GM21367 (cell line): ENCODE results near the gene RNASET2.

Experiments used
- ATAC-seq: cut with Tn5 transposase; IDR thresholded peaks from one replicate; pipeline ENCODE4 v1.9.1; 2021; ENCODE audit not compliant: unreplicated experiment

The RNASET2 gene, protein sequence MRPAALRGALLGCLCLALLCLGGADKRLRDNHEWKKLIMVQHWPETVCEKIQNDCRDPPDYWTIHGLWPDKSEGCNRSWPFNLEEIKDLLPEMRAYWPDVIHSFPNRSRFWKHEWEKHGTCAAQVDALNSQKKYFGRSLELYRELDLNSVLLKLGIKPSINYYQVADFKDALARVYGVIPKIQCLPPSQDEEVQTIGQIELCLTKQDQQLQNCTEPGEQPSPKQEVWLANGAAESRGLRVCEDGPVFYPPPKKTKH

GRCh38 chr6:166956444-166957086 lies at the start of gene RNASET2:
RNASET2 (minus strand) TSS chr6:166956550; CDS start chr6:166956182, 368 bp downstream.
- ATAC-seq: peak; percentile 50

GRCh38 chr6:167005350-167006159 lies 49.2 kb upstream of the RNASET2 start:
- no peak for ATAC-seq

GRCh38 chr6:167000759-167001158 lies 44.4 kb upstream of the RNASET2 start:
- ATAC-seq: no peak

DNA sequence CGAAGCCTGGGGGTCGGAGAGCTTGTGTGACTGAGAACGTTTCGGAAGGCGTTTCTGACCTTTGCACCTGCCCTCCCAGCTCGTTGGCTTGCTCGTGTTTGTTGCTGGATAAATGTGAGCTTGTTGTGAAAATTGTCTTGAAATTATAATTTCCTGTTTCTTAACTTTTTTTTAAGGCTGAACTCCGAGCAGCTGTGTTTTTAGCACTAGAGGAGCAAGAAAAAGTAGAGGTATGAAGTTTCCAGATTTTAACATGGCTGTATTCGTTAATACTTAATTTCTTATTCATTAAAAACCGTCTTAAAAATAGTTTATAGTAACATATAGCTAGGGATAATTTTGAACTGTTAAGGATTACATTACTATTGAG lies 43.5 kb upstream of the RNASET2 start:
- no peak for ATAC-seq

- peak; percentile 89 for ATAC-seq
Observed at GRCh38 chr6:166999145-166999883, 43.0 kb upstream of the RNASET2 start, which contains the start of gene CEP43. CEP43 (plus strand) TSS chr6:166999397; CDS start chr6:166999413, 16 bp downstream.

- peak; percentile 2 for ATAC-seq
Observed at GRCh38 chr6:166998256-166999144, 42.1 kb upstream of the RNASET2 start.

DNA sequence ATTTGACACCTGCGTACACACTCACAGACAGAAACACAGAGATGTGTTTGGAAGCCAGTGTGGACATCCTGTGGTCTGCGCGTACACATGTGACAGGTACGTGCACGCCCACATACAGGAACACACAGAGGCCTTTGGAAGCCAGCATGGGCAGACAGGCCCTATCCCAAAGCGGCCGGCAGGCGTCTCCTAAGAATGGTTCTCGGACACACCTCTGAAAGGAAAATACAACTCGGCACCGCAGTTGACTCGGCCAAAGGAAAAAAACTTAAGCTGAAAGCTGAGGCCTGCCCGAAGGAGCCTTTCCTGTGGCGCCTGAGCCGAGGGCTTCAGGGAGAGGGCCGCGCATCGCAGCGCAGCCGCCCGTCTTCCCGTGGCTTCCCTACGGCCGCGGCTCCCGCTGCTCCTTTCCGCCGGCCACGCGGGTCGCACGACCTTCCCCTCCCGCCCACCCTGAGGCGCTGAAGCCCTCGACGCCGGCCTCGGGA lies 41.5 kb upstream of the RNASET2 start:
- no peak for ATAC-seq

DNA sequence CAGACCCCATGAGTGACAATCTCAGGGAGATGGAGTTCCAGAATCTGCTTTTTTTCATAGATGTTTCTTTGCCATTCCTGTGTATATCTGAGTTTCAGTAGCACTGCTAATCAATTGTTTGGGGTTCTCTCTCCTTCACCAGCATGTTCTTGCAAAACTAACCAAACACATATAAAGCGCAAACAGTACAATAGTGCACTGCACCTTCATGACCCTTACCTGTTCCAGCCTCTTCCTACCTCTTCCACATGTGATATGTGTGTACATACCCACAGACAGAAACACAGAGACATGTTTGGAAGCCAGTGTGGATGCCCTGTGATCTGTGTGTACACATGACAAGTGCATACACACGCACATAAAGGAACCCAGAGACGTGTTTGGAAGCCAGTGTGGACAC lies 41.0 kb upstream of the RNASET2 start:
- no peak for ATAC-seq

DNA sequence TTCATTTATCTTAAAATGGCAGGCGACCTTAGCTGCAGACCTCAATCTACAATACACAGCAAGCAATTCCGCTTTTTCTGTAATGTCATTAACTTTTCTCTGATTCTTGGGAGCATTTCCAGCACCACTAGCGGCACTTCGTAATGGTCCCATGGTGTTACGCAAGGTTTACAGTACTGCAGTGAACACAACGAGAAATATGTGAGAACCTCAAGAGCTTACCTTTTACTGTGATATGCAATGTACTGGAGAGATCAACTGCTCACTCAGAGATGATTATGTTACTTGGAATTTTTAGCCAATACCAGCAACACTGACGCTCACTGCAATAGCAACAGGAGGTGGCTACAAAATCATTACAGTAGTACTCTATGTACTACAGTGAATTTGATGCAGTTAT lies 40.1 kb upstream of the RNASET2 start:
- no peak for ATAC-seq

DNA sequence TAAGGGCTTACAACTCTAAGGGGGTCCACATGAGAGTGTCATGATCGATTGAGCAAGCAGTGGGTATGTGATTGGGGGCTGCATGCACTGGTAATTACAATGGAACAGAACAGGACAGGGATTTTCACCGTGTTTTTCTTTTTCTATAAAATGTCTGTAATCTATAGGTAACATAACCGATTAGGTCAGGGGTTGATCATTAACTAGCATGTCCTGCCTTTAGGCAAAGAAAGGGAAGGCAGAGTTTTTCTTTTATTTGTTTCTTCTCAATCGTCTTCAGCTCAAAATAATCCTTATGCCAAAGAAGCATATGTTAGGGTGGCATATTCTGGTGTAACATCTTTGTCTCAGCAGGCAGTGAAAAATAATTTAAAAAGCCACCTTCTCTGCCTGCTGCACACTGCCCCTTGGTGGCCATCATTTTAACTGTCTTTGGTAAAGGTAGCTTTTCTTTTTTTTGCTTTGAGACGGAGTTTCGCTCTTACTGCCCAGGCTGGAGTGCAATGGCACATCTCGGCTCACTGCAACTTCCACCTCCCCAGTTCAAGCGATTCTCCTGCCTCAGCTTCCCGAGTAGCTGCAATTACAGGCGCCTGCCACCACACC lies 33.2 kb upstream of the RNASET2 start:
- peak; percentile 55 for ATAC-seq

- ATAC-seq: no peak
Observed at GRCh38 chr6:166988674-166989201, 32.4 kb upstream of the RNASET2 start.

DNA sequence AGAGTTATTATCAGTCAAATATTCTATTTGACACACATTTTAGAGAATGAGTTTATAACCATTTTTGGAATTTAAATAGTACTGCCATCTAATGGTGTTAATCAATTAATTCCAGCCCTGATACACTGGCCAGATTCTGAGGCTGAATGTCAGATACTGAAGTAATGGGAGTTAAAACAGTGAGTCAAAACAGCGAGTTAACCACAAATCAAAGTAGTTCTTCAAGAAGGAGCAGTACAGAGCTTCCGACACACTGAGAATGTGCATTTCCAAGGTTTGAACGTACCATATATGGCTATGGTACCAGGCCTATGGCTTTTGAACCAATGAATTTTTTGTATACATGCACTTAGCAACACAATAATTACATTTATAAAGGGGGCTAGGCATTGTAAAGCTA lies 31.6 kb upstream of the RNASET2 start:
- no peak for ATAC-seq

DNA sequence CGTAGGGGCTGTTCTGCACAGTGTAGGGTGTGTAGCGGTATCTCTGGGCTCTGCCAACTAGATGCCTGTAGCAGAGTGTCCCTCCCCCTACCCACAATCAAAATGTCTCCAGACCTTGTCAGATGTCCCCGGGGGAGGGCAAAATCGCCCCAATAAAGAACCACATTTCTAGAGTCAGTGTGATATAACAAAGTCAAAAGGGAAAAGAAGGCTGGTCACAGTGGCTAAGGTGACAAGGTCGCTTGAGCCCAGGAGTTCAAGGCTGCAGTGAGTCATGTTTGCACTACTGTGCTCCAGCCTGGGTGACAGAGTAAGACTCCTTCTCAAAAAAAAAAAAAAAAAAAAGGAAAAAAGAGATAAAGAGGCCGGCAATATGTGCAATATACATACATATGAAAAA lies 31.1 kb upstream of the RNASET2 start:
- no peak for ATAC-seq

DNA sequence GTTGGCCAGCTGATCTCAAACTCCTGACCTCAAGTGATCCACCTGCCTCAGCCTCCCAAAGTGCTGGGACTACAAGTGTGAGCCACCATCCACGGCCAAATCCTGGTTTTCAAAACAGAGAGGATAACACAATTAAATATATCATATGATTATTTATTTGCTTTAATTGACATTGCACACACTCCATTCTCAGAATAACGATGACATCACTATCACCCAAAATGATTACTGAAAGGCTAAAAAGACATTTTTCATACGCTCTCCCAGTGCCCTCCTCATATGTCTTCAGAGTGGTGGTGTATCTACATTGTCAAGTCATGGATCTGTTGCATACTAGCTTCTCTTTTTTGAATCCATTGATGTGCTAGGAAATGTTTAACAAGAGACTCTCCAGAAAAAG lies 24.4 kb upstream of the RNASET2 start:
- ATAC-seq: no peak

DNA sequence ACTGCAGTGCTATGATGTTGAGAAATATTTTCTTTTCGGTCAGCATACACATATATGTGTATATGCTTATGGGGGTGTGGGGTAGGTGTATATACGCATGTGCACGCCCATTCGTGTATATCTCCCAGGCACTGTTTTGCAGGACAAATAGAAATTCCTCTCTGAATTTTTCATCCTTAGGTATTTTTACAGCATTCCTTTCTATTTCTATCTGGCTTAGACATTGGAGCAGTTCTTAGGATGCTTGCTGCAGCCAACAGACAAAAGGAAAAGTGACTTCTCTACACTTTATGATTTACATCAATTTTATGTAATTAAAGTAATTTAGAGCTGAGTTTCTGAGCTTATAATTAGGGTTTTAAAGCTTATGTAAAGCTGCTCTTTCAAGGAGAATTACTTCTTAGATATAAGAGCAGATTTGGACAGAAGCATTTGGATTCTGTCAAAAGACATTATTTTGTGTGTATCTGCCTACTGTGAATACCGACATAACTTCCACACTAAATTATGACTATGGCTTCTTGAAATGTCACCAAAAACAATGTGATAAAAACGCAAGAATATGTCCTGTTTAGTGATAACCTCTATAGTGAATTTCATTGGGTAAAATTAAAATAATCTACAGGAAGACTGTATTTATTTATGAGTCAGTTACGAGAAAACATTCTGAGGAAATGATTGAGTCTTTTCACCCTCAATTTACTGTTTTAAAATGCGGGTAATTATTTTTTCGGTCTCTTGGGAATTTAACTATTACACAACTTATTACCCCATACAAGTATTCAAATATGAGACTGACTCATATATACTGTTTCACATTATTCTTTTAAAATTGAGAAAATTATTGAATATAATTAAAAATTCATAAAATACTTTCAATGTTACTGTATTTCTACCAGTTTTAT lies 21.5 kb upstream of the RNASET2 start:
- no peak for ATAC-seq

DNA sequence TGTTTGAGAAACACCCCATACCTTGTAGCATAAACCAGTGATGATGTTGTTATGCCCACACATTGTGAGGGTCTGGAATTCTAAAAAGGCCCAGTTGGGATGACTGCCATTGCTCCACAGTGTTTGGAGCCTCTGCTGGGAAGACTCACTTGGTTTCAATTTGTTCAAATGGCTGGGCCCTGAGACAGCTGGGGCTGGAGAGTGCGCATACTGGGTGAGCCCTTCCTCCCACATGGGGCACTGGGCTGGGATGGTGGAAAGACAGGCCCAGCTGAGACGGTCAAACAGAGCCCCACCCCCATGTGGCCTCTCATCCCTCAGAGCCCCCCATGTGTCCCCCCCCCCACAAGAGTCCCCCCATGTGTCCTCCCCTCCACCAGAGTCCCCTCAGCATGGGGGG lies 20.3 kb upstream of the RNASET2 start:
- ATAC-seq: no peak

DNA sequence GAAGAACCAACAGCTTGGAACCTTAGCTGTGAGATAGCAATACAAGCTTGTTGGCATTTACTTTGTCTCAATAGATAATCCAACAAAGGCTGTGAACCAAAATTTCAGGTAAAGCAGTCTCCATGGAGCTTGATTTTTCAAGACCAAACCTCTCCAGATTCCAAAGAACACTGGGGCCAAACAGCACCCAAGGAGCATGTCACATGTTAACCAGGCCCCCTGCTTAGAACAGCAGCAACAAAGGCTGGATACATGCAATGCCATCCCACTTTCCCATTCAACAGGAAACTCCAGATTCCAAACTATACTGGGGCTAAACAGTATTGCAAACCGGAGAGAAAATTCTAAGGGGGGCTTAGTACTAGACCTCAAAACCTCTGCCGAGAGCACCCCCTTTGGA lies 15.8 kb upstream of the RNASET2 start:
- no peak for ATAC-seq

DNA sequence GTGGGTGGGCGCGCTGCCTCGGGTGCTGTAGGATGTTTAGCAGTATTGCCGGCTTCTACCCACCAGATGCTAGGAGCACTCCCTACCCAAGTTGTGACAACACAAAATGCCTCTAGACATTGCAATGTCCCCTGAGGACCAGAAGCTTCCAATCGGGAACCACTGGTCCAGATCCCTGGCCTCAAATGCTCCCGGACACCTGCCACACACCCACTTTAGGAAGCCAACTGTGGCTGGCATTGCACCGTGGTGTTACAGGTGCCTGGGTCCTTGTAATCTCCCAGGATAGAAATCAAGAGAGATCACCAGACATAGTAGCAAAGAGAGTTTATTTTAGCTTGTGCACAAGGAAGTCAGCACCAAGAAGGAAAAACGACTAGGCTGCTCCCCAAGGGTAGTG lies 14.9 kb upstream of the RNASET2 start:
- no peak for ATAC-seq
